ENCODE data around the gene WDR64.

Gene WDR64

DNA sequence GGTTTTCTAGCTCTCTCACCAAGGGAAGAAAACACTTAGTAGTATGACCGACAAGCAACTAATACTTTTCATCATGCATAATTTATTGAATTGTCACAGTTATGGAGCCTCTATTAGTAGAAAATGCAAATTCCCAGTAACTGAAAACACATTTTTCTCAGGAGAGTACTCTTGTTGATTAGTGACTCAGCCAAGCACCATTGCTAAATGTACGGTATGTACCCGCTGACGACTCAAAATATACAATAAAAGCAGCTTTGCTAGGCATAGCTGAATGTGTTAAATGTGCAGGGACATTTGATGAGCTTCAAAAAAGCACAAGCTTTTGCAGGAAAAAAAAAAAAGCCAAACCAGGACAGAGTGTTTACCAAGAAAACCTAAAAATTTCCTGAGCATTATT is 63.9 kb downstream of the WDR64 start:
- H3K4me3 ChIP-seq (ENCODE audit: low read depth, low read length): no peak overlapping the region
- TF ChIP-seq, protein P1, sequence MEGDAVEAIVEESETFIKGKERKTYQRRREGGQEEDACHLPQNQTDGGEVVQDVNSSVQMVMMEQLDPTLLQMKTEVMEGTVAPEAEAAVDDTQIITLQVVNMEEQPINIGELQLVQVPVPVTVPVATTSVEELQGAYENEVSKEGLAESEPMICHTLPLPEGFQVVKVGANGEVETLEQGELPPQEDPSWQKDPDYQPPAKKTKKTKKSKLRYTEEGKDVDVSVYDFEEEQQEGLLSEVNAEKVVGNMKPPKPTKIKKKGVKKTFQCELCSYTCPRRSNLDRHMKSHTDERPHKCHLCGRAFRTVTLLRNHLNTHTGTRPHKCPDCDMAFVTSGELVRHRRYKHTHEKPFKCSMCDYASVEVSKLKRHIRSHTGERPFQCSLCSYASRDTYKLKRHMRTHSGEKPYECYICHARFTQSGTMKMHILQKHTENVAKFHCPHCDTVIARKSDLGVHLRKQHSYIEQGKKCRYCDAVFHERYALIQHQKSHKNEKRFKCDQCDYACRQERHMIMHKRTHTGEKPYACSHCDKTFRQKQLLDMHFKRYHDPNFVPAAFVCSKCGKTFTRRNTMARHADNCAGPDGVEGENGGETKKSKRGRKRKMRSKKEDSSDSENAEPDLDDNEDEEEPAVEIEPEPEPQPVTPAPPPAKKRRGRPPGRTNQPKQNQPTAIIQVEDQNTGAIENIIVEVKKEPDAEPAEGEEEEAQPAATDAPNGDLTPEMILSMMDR (IDR thresholded peaks at IDR 0.05; ENCODE audit: low read depth, low read length, missing control alignments): no peak
- no peak for DNase-seq (ENCODE audit: low read depth)

DNA sequence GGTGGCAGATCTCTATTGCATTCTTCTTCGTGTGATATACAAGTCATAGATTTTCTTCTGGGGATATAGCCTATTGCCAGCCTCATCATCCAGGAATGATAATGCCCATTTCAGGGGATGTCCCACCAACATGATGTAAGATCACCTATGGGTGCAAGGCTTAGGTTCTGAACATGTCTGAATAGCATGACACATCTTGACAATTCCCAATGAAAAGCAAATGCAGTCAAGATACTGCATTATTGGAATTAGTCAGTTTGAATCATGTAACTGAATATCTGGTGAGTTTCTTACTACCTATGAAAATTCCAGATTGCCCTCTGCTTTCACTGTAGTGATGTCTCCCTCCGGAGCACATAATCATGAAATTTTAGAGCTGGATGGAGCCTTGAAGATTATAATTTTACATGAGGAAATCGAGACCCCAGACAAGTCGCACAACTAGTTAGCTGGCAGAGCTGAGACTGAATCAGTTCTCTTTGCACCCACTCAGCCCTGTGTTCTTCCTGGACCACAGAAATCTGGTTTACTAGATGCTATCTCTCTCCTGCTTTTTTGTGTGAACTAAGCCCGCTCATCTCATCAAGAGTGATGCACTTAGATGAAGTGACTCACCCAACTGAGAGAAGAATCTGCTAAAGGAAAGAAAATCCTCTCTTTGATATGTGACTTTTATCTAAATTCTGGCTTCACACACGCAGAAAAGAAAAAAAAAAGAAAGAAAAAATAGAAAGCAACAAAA is 65.0 kb downstream of the WDR64 start:
- DNase-seq (ENCODE audit: low read depth): no peak
- no peak overlapping the region for H3K4me3 ChIP-seq (ENCODE audit: low read depth, low read length)
- TF ChIP-seq, protein P1 (IDR thresholded peaks at IDR 0.05; ENCODE audit: low read depth, low read length, missing control alignments): no peak

DNA sequence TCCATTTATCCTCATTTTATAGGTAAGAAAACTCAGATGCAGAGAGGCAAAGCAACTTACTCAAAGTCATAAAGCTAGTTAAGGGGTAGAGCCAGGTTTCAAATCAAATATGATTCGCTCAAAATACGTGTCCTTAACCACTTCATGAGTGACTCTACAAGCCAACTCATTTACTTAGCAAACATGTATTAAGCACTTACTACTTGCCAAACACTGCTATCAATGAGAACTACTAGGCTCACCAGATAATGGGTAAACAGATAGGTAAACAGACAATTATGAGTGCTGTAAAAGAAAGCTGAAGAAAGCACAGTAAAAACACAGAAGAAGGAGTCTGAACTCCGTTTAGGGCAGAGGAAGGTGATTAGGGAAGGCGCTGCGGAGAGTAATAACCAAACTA is 65.9 kb downstream of the WDR64 start:
- TF ChIP-seq, protein P1 (IDR thresholded peaks at IDR 0.05; ENCODE audit: low read depth, low read length, missing control alignments): no peak
- H3K4me3 ChIP-seq (ENCODE audit: low read depth, low read length): no peak overlapping the region
- DNase-seq (ENCODE audit: low read depth): no peak

DNA sequence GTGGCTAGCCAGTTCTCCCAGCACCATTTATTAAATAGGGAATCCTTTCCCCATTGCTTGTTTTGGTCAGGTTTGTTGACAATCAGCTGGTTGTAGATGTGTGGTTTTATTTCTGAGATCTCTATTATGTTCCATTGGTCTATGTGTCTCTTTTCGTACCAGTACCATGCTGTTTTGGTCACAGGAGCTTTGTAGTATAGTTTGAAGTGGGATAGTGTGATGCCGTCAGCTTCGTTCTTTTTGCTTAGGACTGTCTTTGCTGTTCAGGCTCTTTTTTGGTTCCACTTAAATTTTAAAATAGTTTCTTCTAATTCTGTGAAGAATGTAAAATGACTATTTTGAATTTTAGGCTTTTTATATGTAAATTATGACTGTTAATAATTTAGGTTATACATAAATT is 68.9 kb downstream of the WDR64 start:
- no peak for DNase-seq (ENCODE audit: low read depth)
- TF ChIP-seq, protein P1 (IDR thresholded peaks at IDR 0.05; ENCODE audit: low read depth, low read length, missing control alignments): no peak
- H3K4me3 ChIP-seq (ENCODE audit: low read depth, low read length): no peak overlapping the region

DNA sequence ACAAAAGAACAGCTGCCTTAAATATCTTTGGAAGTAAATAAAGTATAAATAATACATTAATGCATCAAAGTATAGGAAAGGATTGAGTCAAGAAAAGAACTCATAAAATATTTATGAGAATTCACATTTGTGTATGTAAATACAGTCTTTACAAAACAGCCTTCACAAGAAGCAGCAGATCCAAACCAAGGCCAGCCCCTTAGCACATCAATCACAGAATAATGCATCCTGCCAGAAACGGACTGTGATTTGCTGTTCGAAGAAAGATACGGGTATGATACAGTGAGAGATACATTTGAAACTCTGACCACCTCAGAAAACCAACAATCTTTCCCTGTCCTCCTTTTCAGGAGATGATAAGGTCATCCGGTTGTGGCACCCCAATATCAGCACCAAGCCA is 70.9 kb downstream of the WDR64 start:
- no peak overlapping the region for H3K4me3 ChIP-seq (ENCODE audit: low read depth, low read length)
- no peak for DNase-seq (ENCODE audit: low read depth)
- TF ChIP-seq, protein P1 (IDR thresholded peaks at IDR 0.05; ENCODE audit: low read depth, low read length, missing control alignments): no peak

DNA sequence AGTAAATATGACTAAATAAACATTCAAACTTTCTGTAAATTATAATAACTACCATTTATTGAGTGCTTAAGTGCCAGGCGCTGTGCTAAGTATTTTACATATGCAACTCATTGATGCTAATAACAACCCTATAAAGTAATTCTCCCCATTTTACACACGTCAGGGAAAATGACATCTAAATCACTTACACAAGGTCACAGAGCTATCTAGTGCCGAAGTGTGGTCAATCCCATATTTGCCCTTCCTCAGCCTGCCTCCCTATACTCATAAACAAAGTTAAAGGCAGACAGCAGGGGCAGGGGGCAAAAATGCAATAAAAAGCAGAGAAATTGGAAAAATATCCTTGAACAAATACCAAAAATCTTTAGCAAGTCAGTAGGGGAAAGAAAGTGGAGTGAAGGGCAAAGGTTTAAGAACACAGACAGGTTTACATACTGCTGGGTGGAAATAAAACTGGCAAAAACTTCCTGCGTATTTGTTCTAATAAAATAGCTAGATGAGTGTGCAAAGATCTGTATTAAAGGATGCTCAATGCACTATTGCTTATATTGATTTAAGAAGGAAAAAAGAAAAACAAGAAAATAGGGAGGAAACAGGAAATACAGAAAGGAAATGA is 72.8 kb downstream of the WDR64 start:
- no peak for DNase-seq (ENCODE audit: low read depth)
- H3K4me3 ChIP-seq (ENCODE audit: low read depth, low read length): no peak overlapping the region
- TF ChIP-seq, protein P1 (IDR thresholded peaks at IDR 0.05; ENCODE audit: low read depth, low read length, missing control alignments): no peak

DNA sequence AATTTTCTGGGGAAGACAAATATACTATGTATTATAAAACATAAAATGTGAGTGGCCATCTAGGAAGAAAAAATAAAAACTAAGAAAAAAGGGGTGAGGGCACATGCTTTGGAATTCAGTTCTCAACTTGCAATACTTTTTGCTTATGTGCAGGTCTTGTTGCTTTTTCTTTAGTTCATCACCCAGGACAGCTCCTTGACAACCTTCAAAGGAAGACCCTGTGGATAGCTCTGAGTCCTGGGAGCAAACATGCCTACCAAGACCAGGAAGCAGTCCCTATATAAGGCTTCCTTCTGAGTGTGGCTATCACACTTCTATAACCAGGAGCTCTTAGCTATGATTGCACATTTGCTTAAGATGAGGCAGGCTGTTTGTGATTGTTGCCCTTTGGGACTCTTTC is 78.0 kb downstream of the WDR64 start:
- TF ChIP-seq, protein P1 (IDR thresholded peaks at IDR 0.05; ENCODE audit: low read depth, low read length, missing control alignments): no peak
- DNase-seq (ENCODE audit: low read depth): no peak
- H3K4me3 ChIP-seq (ENCODE audit: low read depth, low read length): no peak overlapping the region
